B cell (primary cell): Measurements from ENCODE around the gene RPRD1A. TPM values are rescaled to one million over a fixed set of nuclear protein-coding genes. Genes with fewer than 3 reads are reported as not detected.
A peak's percentile ranks its signal among the peaks of the same experiment; 100 is the strongest.

Experiments used
- ATAC-seq: fragments of 200-7000 bp; cut with Tn5 transposase; one replicate; pipeline ENCODE4 v1.10.0; 2021; ENCODE audit warnings: low read depth, mild to moderate bottlenecking, moderate number of reproducible peaks, moderate library complexity
- CTCF ChIA-PET: fragments of 350-600 bp; sonication (Branson Sonifier 250); formaldehyde crosslinking; loops from one replicate; lab custom pipeline; 2021; ENCODE audit warnings: antibody characterized with exemption, inconsistent platforms; lab: Charles Lee
- POLR2A ChIA-PET: fragments of 350-600 bp; sonication (Branson Sonifier 250); formaldehyde crosslinking; loops from one replicate; lab custom pipeline; 2021; ENCODE audit warnings: antibody characterized with exemption; lab: Charles Lee
- DNase-seq: peaks from one replicate; pipeline ENCODE4 v3.0.0; 2013
- H2AFZ ChIP-seq: 2 replicates; pipeline ENCODE4 v1.6.1; 2012; ENCODE audit warnings: mild to moderate bottlenecking, low read depth, low read length; ENCODE audit not compliant: insufficient read depth, poor library complexity, severe bottlenecking
- H3K27ac ChIP-seq, 2 donors: 1 replicate in 1 of 2; 2 replicates in 1 of 2; pipeline ENCODE4 v1.5.1; 2012 to 2013; ENCODE audit warnings: low read length in 2 of 2, mild to moderate bottlenecking in 2 of 2, moderate library complexity in 1 of 2
- H3K27me3 ChIP-seq, 4 experiments: fragments of 200-600 bp in 1 of 4; sonication (generic) in 1 of 4; replicated peaks in 1 of 4; 1 replicate in 2 of 4; 2 replicates in 2 of 4; pipeline versions ENCODE4 v1.6.1 to v1.7.0; 2013 to 2016; ENCODE audit warnings: low read length in 3 of 4, mild to moderate bottlenecking in 2 of 4, mixed read lengths in 1 of 4, moderate library complexity in 1 of 4; ENCODE audit not compliant: insufficient read depth in 4 of 4, control insufficient read depth in 3 of 4; ENCODE audit errors: control extremely low read depth in 1 of 4
- H3K36me3 ChIP-seq, 2 experiments: replicated peaks in 1 of 2; 1 replicate in 1 of 2; 2 replicates in 1 of 2; pipeline versions ENCODE4 v1.6.1 to v1.7.1; 2013; ENCODE audit warnings: low read length in 1 of 2; ENCODE audit not compliant: insufficient read depth in 2 of 2, control insufficient read depth in 1 of 2; ENCODE audit errors: control extremely low read depth in 1 of 2, extremely low read depth in 1 of 2
- H3K4me1 ChIP-seq, 2 donors: fragments of 200-600 bp in 1 of 2; sonication (generic) in 1 of 2; 1 replicate in 1 of 2; 2 replicates in 1 of 2; pipeline versions ENCODE4 v1.5.1 to v1.6.1; 2013 to 2017; ENCODE audit warnings: low read length in 2 of 2; ENCODE audit not compliant: control insufficient read depth in 2 of 2, insufficient read depth in 2 of 2
- H3K4me2 ChIP-seq: replicated peaks from 2 replicates; pipeline ENCODE3; 2012; ENCODE audit warnings: mild to moderate bottlenecking, low read depth, low read length; ENCODE audit not compliant: poor library complexity, severe bottlenecking
- H3K4me3 ChIP-seq, 5 experiments: fragments of 200-600 bp in 1 of 5; sonication (generic) in 1 of 5; 1 replicate in 3 of 5; 2 replicates in 2 of 5; pipeline versions ENCODE4 v1.5.1 to v1.7.0; 2011 to 2016; ENCODE audit warnings: low read length in 4 of 5, mild to moderate bottlenecking in 4 of 5, low read depth in 2 of 5, control low read depth in 1 of 5, moderate library complexity in 1 of 5; ENCODE audit not compliant: insufficient read depth in 1 of 5; ENCODE audit errors: control extremely low read depth in 1 of 5, extremely low read depth in 1 of 5
- H3K79me2 ChIP-seq: fragments of 200-600 bp; sonication (generic); one replicate; pipeline ENCODE4 v1.6.0; 2016; ENCODE audit warnings: low read length; ENCODE audit not compliant: control insufficient read depth, insufficient read depth
- H3K9ac ChIP-seq: fragments of 200-600 bp; sonication (generic); 2 replicates; pipeline ENCODE4 v1.6.1; 2017; ENCODE audit warnings: mild to moderate bottlenecking, low read length, moderate library complexity
- H3K9me3 ChIP-seq, 3 donors: one replicate each; pipeline versions ENCODE4 v1.6.1 to v1.7.1; 2013; ENCODE audit warnings: low read length in 2 of 3; ENCODE audit not compliant: control insufficient read depth in 2 of 3, insufficient read depth in 1 of 3; ENCODE audit errors: control extremely low read depth in 1 of 3
- H4K20me1 ChIP-seq: 2 replicates; pipeline ENCODE4 v1.6.0; 2012; ENCODE audit warnings: mild to moderate bottlenecking, low read length; ENCODE audit not compliant: insufficient read depth, control insufficient read depth, poor library complexity, severe bottlenecking
- H3K27ac Mint-ChIP-seq: one replicate; pipeline ENCODE4 v1.8.0; 2021; ENCODE audit warnings: mixed read lengths
- H3K27me3 Mint-ChIP-seq: one replicate; pipeline ENCODE4 v1.8.0; 2021; ENCODE audit warnings: mixed read lengths
- H3K4me1 Mint-ChIP-seq: one replicate; pipeline ENCODE4 v1.8.0; 2021; ENCODE audit warnings: mixed read lengths
- H3K4me3 Mint-ChIP-seq: one replicate; pipeline ENCODE4 v1.8.0; 2021; ENCODE audit warnings: mixed read lengths
- H3K9me3 Mint-ChIP-seq: one replicate; pipeline ENCODE4 v1.8.0; 2022; ENCODE audit warnings: mixed read lengths; ENCODE audit not compliant: insufficient read depth
- CTCF ChIP-seq: fragments of 200-600 bp; IDR thresholded peaks from one replicate; pipeline ENCODE4 v1.8.0; 2022; ENCODE audit warnings: antibody characterized with exemption, mild to moderate bottlenecking
- EZH2 ChIP-seq: IDR thresholded peaks from 2 replicates; pipeline ENCODE4 v1.6.1; 2012; ENCODE audit warnings: borderline replicate concordance, low read depth, mild to moderate bottlenecking, moderate library complexity, low read length; ENCODE audit not compliant: insufficient read depth, poor library complexity, severe bottlenecking
- WGBS: methylation state at CpG from one replicate; pipeline ENCODE4 v1.1.5; 2013; ENCODE audit warnings: missing lambda C conversion rate; ENCODE audit not compliant: insufficient coverage; 5-methylcytosine and 5-hydroxymethylcytosine counted together
- intact Hi-C: fragments of 100-400 bp; cut with micrococcal nuclease; formaldehyde crosslinking; loops from one replicate; pipeline ENCODE4 v1.10.0; 2022
- polyA plus RNA-seq: library from polyadenylated mRNA; depleted of rRNA; stranded (reverse); fragments of >200 nt; gene quantifications from 2 replicates; pipeline ENCODE4 v1.2.3, GENCODE V29; 2012
- total RNA-seq, 2 donors: library from RNA; stranded (reverse); fragments of 120-200 nt in 1 of 2; gene quantifications; 1 replicate in 1 of 2; 2 replicates in 1 of 2; pipeline versions ENCODE4 v1.2.3 to v1.2.4, GENCODE V29; 2013 to 2022

RPRD1A gene
- total and polyA plus RNA-seq, 2 donors (not counting 1 experiment from before 2014, with no cell fraction given) = 27.6 to 62.6 TPM

- peaks cover 14% of the 10 kb centered on the region for H3K79me2 ChIP-seq
- DNase-seq (peak; percentile 94), ATAC-seq (peak; percentile 94)
- H3K4me3 ChIP-seq = peak within 1 kb of the TSS; percentile 85 to 98 (median 94)
- H3K4me1 Mint-ChIP-seq = peaks cover 53% of the 10 kb centered on the region
- H3K27me3 ChIP-seq = no peaks in the 10 kb centered on the region
- no peaks in the 10 kb centered on the region for H3K9me3 ChIP-seq
- H3K27ac Mint-ChIP-seq = peak within 1 kb of the TSS; percentile 93
- no peaks in the 10 kb centered on the region for H3K27me3 Mint-ChIP-seq
- TF ChIP-seq CTCF (no peak), EZH2 (no peak)
- no peaks in the 10 kb centered on the region for H4K20me1 ChIP-seq
- peak within 1 kb of the TSS; percentile 91 for H3K4me3 Mint-ChIP-seq
- H3K36me3 ChIP-seq = peaks cover 0 to 30% of the 10 kb centered on the region in 2 experiments
- WGBS = under 1% methylated on average over 72 of the region's 73 CpGs
- ChIA-PET CTCF (interaction anchor here (0.8 to 1.4 kb wide), 4 partner anchors 21 to 617 kb away, joined by 3 to 4 read pairs (median 3); no protein-coding TSS in a partner anchor), POLR2A (interaction anchor here (0.7 to 2.0 kb wide), 6 partner anchors 22 to 732 kb away, joined by 3 to 12 read pairs (median 4); partner anchors contain the start of genes ELP2, INO80C, SLC39A6 and ZNF397)
- no peaks in the 10 kb centered on the region for H3K9me3 Mint-ChIP-seq
- peak within 1 kb of the TSS; percentile 84 for H3K9ac ChIP-seq
- H3K4me2 ChIP-seq = peak within 1 kb of the TSS; percentile 83
- peak within 1 kb of the TSS; percentile 79 to 90 for H3K27ac ChIP-seq
- intact Hi-C loops = loop anchor here (1.0 to 10.0 kb wide), 12 partner anchors 22 to 930 kb away; partner anchors contain the start of genes ELP2, INO80C, KIAA1328 and RPRD1A
- H3K4me1 ChIP-seq = peaks cover 20 to 38% of the 10 kb centered on the region in 2 donors
- H2AFZ ChIP-seq = peak within 1 kb of the TSS; percentile 95
Measured at GRCh38 chr18:35972197-35973000, 95.0 kb downstream of the RPRD1A start, which contains the start of gene RMP24. Gene RMP24 (plus strand): TSS chr18:35972679.
